Lung (tissue), 12 donors: ENCODE data around the gene PICK1. TPM values are rescaled to one million over a fixed set of nuclear protein-coding genes. Genes with fewer than 3 reads are reported as not detected.
"Not testable (repeated sequence)": the region's sequence is repeated elsewhere in the genome, so short reads cannot be mapped to it uniquely, and the experiment has no call there.

Source experiments
- ATAC-seq: fragments of 200-7000 bp; cut with Tn5 transposase; one replicate; pipeline ENCODE4 v1.9.1; 2020; ENCODE audit warnings: moderate number of reproducible peaks; ENCODE audit not compliant: insufficient read depth, low FRiP score
- DNase-seq, 3 donors: peaks; one replicate each; pipeline ENCODE4 v3.0.0-alpha.2; 2013 to 2017
- H3K27ac ChIP-seq, 2 donors: one replicate each; pipeline ENCODE4 v1.5.1; 2013; ENCODE audit warnings: mild to moderate bottlenecking in 2 of 2, moderate library complexity in 2 of 2, control low read depth in 1 of 2, inconsistent platforms in 1 of 2, low read depth in 1 of 2, low read length in 1 of 2
- H3K27me3 ChIP-seq, 3 donors: one replicate each; pipeline ENCODE4 v1.5.1; 2013; ENCODE audit warnings: low read length in 2 of 3; ENCODE audit not compliant: control insufficient read depth in 3 of 3, insufficient read depth in 3 of 3
- H3K36me3 ChIP-seq, 4 donors: one replicate each; pipeline ENCODE4 v1.5.1; 2013; ENCODE audit warnings: low read length in 4 of 4, mild to moderate bottlenecking in 1 of 4, moderate library complexity in 1 of 4; ENCODE audit not compliant: control insufficient read depth in 4 of 4, insufficient read depth in 4 of 4
- H3K4me1 ChIP-seq, 5 donors: one replicate each; pipeline ENCODE4 v1.5.1; 2013; ENCODE audit warnings: low read length in 5 of 5, mild to moderate bottlenecking in 2 of 5, moderate library complexity in 1 of 5; ENCODE audit not compliant: control insufficient read depth in 5 of 5, insufficient read depth in 5 of 5
- H3K4me3 ChIP-seq: one replicate; pipeline ENCODE4 v1.5.1; 2013; ENCODE audit warnings: mild to moderate bottlenecking, control low read depth, moderate library complexity
- H3K9ac ChIP-seq, 2 donors: one replicate each; pipeline ENCODE4 v1.5.1; 2013; ENCODE audit warnings: low read length in 2 of 2, control low read depth in 1 of 2; ENCODE audit not compliant: insufficient read depth in 1 of 2
- H3K9me3 ChIP-seq, 4 donors: one replicate each; pipeline ENCODE4 v1.5.1; 2013; ENCODE audit warnings: low read length in 3 of 4, mild to moderate bottlenecking in 1 of 4, moderate library complexity in 1 of 4; ENCODE audit not compliant: control insufficient read depth in 4 of 4, insufficient read depth in 3 of 4
- WGBS, 2 donors: extraction: QIAGEN DNeasy Blood & Tissue Kit; methylation state at CpG; one replicate each; pipeline ENCODE4 v1.1.7; 2013; 5-methylcytosine and 5-hydroxymethylcytosine counted together
- polyA plus RNA-seq, 2 donors: library from polyadenylated mRNA; stranded (reverse); fragments of 200-250 nt; gene quantifications; one replicate each; pipeline ENCODE4 v1.2.1, GENCODE V29; 2013
- total RNA-seq, 2 donors: library from RNA; depleted of rRNA in 1 of 2; stranded (reverse); fragments of >200 nt in 1 of 2; gene quantifications; one replicate each; pipeline ENCODE4 v1.2.1, GENCODE V29; 2014 to 2021
- TF ChIP-seq, protein P1 (sequence below): IDR thresholded peaks from 2 replicates; pipeline ENCODE4 v1.5.1; 2012; ENCODE audit warnings: mild to moderate bottlenecking; ENCODE audit errors: control extremely low read depth, extremely low read depth
- donor health status: control.
- donor health status: control.
- donor health status: Bipolar disorder and iron deficiency.
- donor health status: healthy.
- donor health status: DM: yes; HTN: yes; CAD: no.

Gene PICK1
- total and polyA plus RNA-seq, 4 donors: 32.4 to 45.6 (median 37.3) TPM

DNA sequence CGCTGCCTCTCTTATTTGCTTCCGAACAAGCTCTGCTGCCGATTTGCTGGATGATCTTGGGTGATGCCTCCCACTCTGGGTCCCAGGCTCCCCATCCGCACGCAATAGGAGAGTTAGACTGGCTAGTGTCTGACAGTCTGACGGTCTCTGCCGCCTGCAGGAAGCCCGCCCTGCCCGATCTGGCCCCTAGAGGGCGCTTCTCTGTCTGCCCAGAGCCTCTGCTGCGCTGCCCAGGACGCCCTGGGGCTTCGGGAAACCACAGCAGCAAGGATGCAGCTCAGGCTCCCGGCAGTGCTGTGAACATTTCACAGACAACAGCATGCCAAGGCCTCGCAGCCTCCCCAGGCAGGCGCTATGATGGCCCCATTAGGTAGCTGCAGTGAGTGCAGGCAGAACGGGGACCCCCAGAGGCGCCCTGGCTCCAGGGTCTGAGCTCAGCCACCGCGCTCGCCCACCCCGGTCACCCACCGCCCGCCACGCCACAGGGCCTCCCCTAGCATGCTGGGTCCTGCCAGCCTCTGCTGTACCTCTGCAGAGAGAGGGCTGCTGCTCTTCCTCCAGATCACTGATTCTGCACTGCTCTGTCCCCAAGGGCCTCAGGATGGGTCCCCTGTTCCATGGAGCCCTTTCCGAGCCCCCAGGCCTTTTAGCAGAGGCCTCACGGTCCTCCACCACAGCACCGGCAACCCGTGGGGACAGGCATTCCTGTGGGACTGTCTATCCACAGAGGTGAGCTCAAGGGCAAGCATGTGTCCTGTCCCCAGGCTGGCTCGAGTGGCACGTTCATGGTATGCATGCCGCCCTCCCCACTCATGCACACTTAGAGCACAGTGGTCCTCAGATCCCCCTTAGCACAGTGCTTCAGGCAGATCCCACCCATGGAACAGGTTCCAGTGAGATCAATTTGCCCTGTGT is 57.5 kb downstream of the PICK1 start:
- TF ChIP-seq, protein P1, sequence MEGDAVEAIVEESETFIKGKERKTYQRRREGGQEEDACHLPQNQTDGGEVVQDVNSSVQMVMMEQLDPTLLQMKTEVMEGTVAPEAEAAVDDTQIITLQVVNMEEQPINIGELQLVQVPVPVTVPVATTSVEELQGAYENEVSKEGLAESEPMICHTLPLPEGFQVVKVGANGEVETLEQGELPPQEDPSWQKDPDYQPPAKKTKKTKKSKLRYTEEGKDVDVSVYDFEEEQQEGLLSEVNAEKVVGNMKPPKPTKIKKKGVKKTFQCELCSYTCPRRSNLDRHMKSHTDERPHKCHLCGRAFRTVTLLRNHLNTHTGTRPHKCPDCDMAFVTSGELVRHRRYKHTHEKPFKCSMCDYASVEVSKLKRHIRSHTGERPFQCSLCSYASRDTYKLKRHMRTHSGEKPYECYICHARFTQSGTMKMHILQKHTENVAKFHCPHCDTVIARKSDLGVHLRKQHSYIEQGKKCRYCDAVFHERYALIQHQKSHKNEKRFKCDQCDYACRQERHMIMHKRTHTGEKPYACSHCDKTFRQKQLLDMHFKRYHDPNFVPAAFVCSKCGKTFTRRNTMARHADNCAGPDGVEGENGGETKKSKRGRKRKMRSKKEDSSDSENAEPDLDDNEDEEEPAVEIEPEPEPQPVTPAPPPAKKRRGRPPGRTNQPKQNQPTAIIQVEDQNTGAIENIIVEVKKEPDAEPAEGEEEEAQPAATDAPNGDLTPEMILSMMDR: peak; percentile 88
- WGBS, 2 donors: 56 to 62% methylated on average over 32 of the region's 32 CpGs
- Histone ChIP-seq H3K27ac (no peak overlapping the region), H3K9ac (no peak overlapping the region), H3K36me3 (peaks cover 0 to 8% (median 0%) of the 10 kb centered on the region in 4 donors), H3K9me3 (no peaks in the 10 kb centered on the region), H3K4me3 (no peak overlapping the region), H3K27me3 (no peaks in the 10 kb centered on the region), H3K4me1 (peaks cover 0 to 3% (median 0%) of the 10 kb centered on the region in 5 donors)
- ATAC-seq (peak; percentile 93), DNase-seq (peak; percentile 78 to 87 (median 85))

DNA sequence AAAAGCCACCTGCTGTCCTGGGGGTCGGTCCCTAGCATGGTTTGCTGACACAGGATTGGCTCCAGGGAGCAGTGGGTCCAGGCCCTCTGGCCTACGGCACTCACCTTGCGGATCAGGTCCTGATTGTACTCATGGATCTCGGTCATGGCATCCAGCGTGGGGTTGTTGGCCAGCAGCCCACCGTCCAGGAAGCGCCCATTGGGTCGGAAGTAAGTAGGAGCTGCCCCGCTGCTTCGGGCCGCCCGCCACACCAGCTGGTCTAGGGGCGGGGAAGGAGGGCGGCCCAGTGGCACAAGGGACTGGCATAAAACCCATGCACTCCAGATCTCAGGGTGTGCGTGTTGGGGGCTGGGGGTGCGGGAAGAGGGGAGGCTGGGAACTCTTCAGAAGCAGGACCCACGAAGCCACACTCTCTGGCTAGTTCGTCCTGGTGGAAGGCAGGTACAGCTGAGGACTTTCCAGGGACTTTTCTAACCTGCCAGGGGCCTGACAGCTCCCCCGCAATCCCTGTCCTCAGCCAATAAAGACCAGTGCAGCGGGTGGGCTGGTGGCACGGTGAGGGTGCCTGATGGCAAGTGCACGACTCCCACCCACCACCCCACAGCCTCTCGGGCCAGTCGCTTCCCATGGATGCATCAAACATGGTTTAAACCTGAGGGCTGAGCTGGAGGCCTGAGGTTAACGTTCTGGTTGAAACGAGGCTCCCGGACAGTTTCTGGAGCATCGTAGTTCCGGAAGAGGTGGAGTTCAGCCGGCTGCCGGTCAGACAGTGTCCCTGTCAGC is 58.4 kb downstream of the PICK1 start:
- DNase-seq (no peak), ATAC-seq (no peak)
- TF ChIP-seq, protein P1: no peak
- H3K4me1 ChIP-seq: peaks cover 0 to 3% (median 0%) of the 10 kb centered on the region in 5 donors
- no peak overlapping the region for H3K4me3 ChIP-seq
- H3K27me3 ChIP-seq: no peaks in the 10 kb centered on the region
- H3K9ac ChIP-seq: no peak overlapping the region
- no peaks in the 10 kb centered on the region for H3K9me3 ChIP-seq
- no peak overlapping the region for H3K27ac ChIP-seq
- peaks cover 0 to 8% (median 0%) of the 10 kb centered on the region in 4 donors for H3K36me3 ChIP-seq
- WGBS, 2 donors: 96 to 97% methylated on average over 31 of the region's 31 CpGs

DNA sequence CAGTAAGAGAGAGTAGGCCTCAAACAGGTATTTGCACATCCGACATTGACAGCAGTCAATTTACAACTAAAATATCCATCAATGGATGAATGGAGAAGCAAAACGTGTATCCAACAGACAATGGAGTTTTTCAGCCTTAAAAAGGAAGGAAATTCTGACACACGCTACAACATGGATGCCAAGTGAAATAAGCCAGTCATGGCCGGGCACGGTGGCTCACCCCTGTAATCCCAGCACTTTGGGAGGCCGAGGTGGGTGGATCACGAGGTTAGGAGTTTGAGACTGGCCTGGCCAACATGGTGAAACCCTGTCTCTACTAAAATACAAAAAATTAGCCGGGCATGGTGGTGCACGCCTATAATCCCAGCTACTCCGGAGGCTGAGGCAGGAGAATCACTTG is 60.4 kb downstream of the PICK1 start:
- ATAC-seq, H3K27ac ChIP-seq, H3K36me3 ChIP-seq, DNase-seq, H3K4me1 ChIP-seq, H3K4me3 ChIP-seq, H3K9ac ChIP-seq, H3K27me3 ChIP-seq, H3K9me3 ChIP-seq: not testable (repeated sequence)
- WGBS, 2 donors: 94% methylated on average over 10 of the region's 10 CpGs

DNA sequence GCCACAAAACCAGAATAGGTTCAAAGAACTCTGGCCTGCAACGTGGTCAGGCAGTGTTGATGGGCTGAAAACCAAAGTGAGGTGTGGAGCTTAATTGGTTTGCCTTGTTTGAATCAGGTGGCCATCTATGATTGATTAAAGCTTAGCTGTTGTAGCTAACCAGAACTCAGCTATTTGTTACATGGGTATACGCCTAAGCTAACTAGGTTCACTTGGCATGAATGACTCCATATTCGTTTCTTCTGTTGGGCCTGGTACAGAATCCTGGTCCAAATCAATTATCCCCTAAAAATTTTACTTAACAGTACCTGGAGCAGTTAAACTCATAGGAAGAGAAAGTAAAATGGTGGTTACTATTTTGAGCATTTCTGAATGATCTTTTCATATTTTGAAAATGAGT is 61.0 kb downstream of the PICK1 start:
- Histone ChIP-seq H3K4me1 (peaks cover 0 to 3% (median 0%) of the 10 kb centered on the region in 5 donors), H3K9ac (no peak overlapping the region), H3K27ac (no peak overlapping the region), H3K4me3 (no peak overlapping the region), H3K27me3 (no peaks in the 10 kb centered on the region), H3K9me3 (no peaks in the 10 kb centered on the region), H3K36me3 (peaks cover 0 to 5% (median 0%) of the 10 kb centered on the region in 4 donors)
- ATAC-seq (no peak), DNase-seq (no peak)
- WGBS, 2 donors: 92 to 96% methylated on average over 3 of the region's 3 CpGs
- TF ChIP-seq, protein P1: no peak

DNA sequence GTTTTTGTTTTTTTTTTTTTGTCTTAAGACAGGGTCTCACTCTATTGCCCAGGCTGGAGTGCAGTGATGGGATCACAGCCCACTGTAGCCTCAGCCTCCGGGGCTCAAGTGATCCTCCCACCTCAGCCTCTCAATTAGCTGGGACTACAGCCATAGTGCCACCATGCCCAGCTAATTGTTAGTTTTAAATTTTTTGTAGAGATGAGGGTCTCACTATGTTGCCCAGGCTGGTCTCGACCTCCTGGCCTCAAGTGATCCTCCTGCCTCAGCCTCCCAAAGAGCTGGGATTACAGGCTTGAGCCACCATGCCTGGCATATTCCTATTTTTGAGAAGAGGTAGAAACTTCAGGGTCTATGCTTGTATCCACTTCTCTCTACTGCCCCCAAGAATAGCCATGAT is 61.5 kb downstream of the PICK1 start:
- not testable (repeated sequence) for H3K27me3 ChIP-seq, H3K4me1 ChIP-seq, H3K9me3 ChIP-seq, H3K9ac ChIP-seq, DNase-seq, H3K27ac ChIP-seq, ATAC-seq, H3K36me3 ChIP-seq, H3K4me3 ChIP-seq
- WGBS, 2 donors: 89 to 95% methylated on average over 2 of the region's 2 CpGs
